Activated T-cell treated with anti-CD3 and anti-CD28 coated beads, Interleukin-2, amount 50 U/mL, for 48 hours (primary cell): ENCODE data around the gene MGME1.
"Not testable (repeated sequence)": the region's sequence is repeated elsewhere in the genome, so short reads cannot be mapped to it uniquely, and the experiment has no call there.

Experiments used
- DNase-seq, 2 experiments: peaks; one replicate each; pipeline ENCODE4 v3.0.0-alpha.2; 2020

The MGME1 gene

DNA sequence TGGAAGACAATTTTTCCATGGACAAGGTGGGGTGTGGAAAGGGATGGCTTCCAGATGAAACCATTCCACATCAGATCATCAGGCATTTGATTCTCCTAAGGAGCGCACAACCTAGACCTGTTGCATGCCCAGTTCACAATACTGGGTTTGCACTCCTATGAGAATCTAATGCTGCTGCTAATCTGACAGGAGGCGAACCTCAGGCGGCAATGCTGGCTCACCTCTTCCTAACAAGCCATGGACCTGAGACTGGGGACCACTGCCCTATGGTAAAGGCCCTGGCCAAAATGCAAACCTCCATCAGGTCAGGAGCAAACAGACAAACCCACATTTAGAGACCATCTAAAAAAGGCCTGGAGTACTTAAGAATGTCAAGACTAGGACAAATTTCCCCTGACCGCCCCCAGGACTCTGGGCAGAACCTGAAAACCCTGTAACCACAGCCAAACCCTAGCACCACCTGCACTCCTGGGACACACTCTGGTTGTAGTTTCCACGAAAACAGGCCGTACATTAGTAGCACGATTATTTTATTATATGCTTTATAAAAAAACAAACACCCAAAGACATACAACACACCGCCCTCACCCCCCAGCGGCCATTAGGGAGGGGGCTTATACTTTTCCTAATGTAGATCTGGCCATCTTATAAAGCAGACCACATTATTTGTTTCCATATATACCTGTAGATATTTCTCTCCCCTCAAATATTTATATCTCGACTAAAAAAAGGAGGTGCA lies 27.6 kb upstream of the MGME1 start:
- DNase-seq = no peak

GRCh38 chr20:17941826-17942196 lies 27.0 kb upstream of the MGME1 start:
- no peak for DNase-seq

- DNase-seq = no peak
Observed at GRCh38 chr20:17943343-17943742, 25.5 kb upstream of the MGME1 start.

- no peak for DNase-seq
Observed at GRCh38 chr20:17944854-17945474, 23.9 kb upstream of the MGME1 start.

DNA sequence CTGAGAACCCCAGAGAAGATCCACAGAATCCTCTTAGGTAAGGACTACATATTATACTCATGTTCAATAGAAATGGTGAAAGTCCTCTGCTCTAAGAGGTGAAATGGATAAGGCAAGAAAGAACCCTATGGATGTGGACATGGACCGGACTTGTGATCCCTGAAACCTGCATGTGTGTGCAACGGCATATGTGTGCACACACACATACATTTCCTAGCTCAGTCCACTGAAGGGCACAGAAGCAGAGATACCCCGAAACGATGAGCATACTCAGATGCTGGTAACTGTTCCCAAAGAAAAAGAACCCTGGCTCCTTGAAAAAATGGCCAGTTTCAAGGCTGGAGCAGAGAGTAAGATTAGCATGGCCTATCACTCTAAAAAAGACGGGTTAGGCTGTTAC lies 22.8 kb upstream of the MGME1 start:
- DNase-seq = no peak

GRCh38 chr20:17946572-17947473 lies 22.0 kb upstream of the MGME1 start:
- no peak for DNase-seq

DNA sequence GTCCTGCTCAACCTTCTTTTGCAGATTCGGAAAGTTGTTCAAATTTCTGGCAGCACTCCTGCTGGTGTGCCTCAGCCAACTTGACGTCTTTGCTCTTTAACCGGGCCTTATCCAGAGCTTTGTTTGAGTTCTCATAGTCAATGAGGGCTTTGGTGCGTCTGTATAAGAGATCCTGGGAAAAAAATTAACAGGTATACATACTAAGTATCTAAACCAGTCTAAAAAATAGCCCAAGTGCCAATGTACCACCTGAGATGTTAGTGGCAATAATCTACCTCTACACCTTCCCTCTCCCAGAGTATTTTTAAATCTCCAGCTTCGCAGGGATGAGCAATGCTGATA lies 21.4 kb upstream of the MGME1 start:
- no peak for DNase-seq

DNA sequence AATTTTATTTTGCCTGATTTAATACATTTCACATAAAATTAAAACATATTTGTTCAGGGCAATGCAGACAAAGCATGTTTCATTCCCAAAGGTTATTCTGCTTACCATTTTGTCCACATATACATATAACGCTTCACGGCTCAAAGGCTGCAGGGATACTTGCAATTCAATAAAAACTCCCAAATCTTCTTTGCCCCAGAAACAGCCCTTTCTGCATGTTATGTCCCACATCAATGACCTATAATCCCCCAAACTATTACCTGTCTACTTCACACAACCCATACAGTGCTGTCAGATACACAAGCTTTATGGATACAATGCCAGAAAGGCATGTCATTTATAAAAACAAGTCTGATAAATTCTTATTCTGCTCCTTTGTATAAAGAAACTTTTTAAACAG lies 20.4 kb upstream of the MGME1 start:
- no peak for DNase-seq

GRCh38 chr20:17949899-17950298 lies 18.9 kb upstream of the MGME1 start:
- no peak for DNase-seq

DNA sequence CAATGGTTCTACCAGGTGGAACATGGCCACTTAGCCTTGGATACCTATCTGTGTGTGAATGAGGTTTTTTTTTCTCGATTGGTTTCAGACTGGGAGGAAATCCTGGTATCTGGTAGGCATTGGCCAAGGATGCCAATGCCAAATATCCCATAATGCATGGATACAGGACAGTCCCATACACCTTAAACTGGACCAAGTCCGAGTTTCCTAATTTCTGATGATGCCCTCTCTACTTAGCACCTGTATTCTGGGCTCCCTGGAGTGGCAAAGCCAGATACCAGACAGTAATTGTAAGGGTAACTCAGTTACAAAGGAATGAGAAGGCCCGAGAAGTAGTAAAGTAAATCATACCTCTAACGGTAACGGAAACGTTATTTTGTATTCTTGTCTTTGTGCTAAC lies 18.1 kb upstream of the MGME1 start:
- DNase-seq = no peak

GRCh38 chr20:17951323-17951722 lies 17.5 kb upstream of the MGME1 start:
- no peak for DNase-seq

DNA sequence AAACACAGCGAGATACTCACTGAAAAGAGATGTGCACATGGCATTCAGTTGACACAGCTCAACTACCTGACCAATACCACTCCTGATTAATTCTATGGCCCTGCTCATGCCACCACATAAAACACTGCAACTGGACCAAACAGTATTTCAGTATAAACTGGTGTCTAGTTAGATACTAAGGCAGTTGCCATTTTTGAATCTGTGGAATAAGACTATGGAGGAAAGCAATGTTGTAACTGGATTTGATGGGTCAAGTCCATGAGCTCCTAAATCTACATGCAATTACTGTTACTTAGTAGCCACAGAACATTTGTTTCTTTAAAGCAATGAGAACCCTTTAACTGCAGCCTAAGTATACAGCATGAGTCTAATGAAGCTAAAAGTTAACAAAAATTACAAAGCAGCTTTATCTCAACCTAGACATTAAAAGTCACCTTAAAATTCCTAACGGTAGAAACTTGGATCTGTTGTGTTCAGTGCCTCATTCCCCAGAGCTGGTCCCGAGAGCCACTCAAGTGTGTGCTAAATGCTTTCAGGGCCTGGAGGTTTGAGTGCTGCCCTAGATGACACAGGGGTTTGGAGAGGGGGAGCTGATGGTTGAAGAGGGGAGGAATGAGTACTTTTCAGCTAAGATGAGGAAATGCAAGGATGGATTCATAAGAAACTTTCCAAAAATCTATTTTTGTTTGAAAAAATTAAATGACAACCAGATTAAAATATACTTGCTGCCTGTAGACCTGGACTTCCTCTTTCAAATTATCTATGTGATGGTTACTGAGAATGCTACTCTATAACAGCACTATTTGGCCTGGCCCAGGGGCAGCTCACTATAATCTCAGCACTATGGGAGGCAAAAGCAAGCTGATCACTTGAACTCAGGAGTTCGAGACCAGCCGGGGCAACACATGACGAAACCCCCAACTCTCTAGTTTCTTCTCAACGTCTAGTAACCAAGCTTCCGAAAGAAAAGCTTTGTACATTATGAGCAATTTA lies 15.8 kb upstream of the MGME1 start:
- DNase-seq = no peak

DNA sequence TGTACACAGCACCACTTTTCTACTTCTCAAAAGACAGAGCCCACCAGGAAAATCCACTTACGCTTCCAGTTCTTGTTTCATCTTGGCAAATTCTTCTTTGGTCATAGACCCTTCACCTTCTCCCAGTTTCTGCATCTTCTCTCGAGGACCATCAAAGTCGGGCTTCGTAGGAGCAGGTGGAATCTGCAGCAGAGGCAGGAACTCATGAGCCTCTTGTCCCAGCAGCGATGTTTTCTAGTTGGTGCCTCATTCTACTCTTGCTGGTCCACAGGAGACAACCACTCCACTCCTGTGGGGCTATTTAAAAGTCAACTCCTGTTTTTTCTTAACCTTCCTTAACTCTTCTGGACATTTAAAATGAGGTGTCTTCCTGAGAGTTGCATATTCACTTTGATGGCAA lies 14.9 kb upstream of the MGME1 start:
- DNase-seq = no peak

GRCh38 chr20:17955302-17955701 lies 13.5 kb upstream of the MGME1 start:
- DNase-seq = no peak

DNA sequence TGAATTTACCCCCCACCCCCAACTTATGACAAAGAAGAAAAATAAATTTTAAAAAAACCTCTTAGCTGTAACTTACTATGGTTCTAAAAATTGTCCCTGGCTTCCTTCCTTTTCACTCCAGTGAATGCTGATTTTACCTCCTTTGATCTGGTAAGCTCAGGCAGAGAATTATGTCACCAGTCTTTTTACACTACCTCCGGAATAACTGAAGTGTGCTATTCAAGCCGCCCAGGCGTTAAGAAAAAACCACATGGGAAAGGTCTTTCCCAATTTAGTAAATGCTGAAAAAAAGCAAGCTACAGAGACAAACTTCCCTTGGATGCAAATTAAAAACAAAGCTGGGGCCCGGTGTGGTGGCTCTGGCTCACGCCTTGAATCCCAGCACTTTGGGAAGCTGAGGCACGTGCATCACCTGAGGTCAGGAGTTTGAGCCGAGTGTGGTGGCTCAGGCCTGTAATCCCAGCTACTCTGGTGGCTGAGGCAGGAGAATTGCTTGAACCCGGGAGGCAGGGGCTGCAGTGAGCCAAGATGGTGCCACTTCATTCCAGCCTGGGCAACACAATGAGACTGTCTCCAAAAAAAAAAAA lies 12.6 kb upstream of the MGME1 start:
- DNase-seq = no peak

- DNase-seq = no peak
Observed at GRCh38 chr20:17957505-17958363, 11.1 kb upstream of the MGME1 start.

DNA sequence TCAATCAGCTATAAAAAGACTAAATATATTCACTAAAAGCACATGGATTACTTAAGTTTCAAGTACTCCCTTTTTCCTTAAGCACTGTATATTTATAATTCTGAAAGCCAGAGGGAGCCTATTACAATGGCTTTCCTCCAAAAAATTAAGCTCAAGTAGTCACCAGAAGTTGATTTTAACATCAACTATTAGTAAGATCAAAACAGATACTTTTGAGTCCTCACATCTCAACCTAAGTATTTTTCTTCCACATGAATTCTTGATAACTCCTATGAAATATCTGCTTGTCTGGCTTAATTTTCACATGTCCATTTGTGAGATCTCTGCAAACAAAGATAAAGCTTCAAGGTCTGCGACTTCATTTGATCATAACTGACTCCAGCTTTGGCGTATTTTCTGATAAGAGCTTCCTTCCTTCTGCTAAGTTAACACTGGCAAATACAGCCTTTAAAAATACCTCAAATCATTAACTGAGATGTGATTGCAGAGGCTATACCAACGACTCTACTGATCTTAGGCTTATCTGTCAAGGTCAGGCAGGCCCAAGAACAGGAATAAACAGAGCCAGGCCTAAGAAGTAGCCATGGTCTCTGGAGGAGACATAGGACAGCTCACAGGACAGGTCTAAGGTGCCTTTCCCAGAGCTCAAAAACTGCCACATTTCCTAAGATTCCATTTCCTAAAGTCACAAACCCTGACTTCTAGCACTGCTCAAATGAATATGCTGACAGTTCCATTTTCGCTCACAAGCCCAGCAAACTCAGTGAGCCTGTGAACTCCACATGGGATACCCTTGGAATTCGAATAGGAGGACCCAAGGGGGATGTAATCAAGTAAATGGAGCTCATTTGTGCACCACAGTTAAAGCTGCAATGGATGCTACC lies 10.2 kb upstream of the MGME1 start:
- DNase-seq = no peak

DNA sequence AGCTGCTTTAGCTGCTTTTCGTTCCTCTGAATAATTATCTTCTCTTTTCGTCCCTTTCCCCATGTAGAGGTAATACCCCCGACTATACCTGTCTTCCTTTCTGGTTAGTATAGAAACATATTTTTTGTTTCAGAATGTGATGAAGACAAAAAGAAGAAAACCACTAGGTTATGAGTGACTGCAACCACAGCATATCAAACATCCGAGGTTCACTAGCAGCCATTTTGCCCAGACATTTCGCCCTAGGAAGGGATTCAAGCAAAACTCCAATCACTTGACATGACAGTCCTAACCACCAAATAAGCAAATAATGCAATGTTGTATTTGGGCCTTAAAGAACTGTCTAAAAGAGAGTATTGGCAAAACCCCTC lies 9.6 kb upstream of the MGME1 start:
- DNase-seq = no peak

DNA sequence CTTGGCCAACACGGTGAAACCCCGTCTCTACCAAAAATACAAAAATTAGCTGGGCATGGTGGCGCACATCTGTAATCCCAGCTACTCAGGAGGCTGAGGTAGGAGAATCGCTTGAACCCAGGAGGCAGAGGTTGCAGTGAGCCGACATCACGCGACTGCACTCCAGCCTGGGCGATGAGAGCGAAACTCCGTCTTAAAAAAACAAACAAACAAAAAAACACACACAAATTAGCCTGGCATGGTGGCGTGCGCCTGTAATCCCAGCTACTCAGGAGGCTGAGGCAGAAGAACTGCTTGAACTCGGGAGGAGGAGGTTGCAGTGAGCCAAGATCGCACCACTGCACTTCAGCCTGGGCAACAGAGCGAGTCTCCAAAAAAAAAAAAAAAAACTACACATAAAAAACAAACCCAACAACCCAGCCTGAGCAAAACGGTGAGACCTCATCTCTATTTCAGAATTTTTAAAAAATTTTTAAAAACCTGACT lies 8.4 kb upstream of the MGME1 start:
- DNase-seq = not testable (repeated sequence)

DNA sequence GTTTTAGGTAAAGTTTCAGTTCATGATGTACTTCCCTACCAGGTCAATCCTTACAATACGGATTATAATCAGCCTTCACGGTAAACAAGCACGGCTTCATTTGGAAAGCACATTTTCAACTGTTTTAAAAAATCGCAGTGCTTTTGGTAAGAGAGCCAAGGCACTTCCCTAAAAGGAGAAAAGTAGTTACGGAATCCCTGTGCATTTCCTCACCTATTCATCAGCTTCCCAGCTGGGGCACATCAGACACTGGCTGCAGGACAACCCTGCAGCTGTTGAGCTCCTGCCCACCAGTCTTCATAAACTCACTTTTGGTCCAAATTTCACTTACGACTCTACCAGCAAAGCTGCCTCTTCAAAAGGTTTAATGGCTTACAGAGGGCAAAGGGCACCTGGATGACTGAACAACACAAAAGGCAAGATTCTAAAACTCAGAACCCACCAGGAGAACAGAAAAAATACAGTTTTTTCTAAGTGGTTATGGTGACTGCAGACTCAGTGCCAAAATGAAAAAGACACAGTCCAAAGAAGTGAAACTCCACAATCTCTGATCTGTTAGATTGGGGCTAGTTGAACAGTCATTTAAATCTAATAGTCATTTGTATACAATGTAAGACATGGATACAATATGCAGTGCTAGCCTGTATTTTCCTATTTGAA lies 7.8 kb upstream of the MGME1 start:
- no peak for DNase-seq
